ENCODE results near the gene LAPTM5. TPM values are rescaled to one million over a fixed set of nuclear protein-coding genes. Genes with fewer than 3 reads are reported as not detected.

Gene LAPTM5
- total RNA-seq, 2 donors from 2014 or later = 14.9 to 39.1 TPM

DNA sequence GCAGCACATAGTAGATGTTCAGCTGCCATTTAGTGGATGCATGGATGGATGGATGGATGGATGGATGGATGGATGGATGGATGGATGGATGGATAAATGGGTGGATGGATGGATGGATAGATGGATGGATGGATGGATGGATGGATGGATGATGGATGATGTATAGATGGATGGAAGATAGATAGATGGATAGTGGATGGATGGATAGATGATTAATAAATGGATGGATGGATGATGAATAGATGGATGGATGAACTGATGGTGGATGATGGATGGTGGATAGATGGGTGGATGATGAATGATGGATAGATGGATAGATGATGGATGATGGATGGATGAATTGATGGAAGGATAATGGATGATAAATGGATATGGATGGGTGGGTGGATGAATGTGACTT, 54.8 kb downstream of the LAPTM5 start:
- H3K4me3 ChIP-seq = no peak overlapping the region
- TF ChIP-seq POLR2A (IDR thresholded peaks at IDR 0.05) = no peak
- TF ChIP-seq POLR2AphosphoS5 (IDR thresholded peaks at IDR 0.05) = no peak
- TF ChIP-seq, protein P1, sequence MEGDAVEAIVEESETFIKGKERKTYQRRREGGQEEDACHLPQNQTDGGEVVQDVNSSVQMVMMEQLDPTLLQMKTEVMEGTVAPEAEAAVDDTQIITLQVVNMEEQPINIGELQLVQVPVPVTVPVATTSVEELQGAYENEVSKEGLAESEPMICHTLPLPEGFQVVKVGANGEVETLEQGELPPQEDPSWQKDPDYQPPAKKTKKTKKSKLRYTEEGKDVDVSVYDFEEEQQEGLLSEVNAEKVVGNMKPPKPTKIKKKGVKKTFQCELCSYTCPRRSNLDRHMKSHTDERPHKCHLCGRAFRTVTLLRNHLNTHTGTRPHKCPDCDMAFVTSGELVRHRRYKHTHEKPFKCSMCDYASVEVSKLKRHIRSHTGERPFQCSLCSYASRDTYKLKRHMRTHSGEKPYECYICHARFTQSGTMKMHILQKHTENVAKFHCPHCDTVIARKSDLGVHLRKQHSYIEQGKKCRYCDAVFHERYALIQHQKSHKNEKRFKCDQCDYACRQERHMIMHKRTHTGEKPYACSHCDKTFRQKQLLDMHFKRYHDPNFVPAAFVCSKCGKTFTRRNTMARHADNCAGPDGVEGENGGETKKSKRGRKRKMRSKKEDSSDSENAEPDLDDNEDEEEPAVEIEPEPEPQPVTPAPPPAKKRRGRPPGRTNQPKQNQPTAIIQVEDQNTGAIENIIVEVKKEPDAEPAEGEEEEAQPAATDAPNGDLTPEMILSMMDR (IDR thresholded peaks at IDR 0.05) = no peak
- H3K27ac ChIP-seq = no peak overlapping the region
- H3K27me3 ChIP-seq (replicated peaks; ENCODE audit: insufficient read depth) = no peaks in the 10 kb centered on the region
- DNase-seq (ENCODE audit: low spot score) = no peak
- H3K9me3 ChIP-seq = no peaks in the 10 kb centered on the region
- no peaks in the 10 kb centered on the region for H3K4me1 ChIP-seq (replicated peaks)
- no peaks in the 10 kb centered on the region for H3K36me3 ChIP-seq
- intact Hi-C loops (cut with DNase I) = loop anchor here (5.0 to 10.0 kb wide), 2 partner anchors 181 to 318 kb away; no protein-coding TSS in a partner anchor

DNA sequence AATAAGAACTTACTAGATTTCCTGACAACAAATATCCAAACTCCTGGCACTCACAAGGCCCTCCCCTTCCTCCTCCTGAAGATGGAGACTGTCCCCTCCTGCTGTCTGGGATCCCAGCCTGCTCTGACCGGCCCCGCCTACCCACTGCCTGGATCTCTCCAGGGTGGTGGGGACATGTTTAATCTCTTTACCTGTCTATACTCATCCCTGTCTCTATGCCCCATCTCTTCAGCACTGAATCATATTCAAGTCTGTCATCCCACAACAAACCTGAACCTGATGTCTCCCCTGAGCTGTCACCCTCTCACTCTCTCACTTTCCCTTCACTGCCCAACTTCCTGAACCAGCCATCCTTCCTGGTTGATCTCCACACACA, 56.3 kb downstream of the LAPTM5 start:
- DNase-seq (ENCODE audit: low spot score) = no peak
- TF ChIP-seq POLR2AphosphoS5 (IDR thresholded peaks at IDR 0.05) (no peak), POLR2A (IDR thresholded peaks at IDR 0.05) (no peak)
- TF ChIP-seq, protein P1 (IDR thresholded peaks at IDR 0.05) = no peak
- intact Hi-C loops (cut with DNase I) = loop anchor here (5.0 to 10.0 kb wide), 2 partner anchors 179 to 316 kb away; no protein-coding TSS in a partner anchor
- Histone ChIP-seq H3K9me3 (no peaks in the 10 kb centered on the region), H3K4me1 (replicated peaks) (no peaks in the 10 kb centered on the region), H3K36me3 (no peaks in the 10 kb centered on the region), H3K27ac (no peak overlapping the region), H3K4me3 (no peak overlapping the region), H3K27me3 (replicated peaks; ENCODE audit: insufficient read depth) (no peaks in the 10 kb centered on the region)
- 70% methylated on average over 2 of the region's 2 CpGs for WGBS

DNA sequence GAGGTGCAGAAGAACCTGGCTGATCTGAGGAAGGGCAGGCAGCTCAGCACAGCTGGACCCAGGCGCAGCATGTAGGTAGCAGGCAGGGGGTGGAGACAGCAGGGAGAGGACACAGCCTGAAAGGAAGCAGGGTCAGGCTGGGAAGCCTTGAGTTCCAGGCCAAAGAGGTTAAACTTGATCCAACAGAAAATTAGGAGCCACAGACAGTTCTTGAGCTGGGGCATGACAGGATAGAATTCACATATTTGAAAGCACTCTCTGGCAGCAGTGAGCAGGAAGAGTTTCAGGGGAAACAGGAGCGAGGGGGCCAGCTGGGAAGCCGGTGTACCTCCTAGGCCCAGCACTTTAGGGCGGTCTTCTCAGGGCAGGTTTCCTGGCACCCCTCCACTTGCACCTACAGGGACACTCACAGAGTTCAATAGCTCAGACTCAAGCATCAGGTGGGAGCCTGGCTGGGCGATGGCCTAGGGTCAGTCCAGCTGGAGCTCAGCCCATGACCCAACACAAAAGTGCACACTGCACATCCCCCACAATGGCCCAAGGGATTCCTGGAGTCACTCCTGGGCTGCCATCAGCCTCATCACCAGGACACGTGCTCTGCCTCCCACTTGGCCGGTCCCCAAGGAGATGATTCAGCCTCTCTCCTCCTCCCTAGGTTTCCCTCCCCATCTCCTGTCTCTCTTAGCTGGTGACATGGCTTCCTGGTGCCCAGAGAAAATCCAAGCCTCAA, 56.9 kb downstream of the LAPTM5 start:
- H3K27me3 ChIP-seq (replicated peaks; ENCODE audit: insufficient read depth) = no peaks in the 10 kb centered on the region
- 57% methylated on average over 7 of the region's 7 CpGs for WGBS
- H3K27ac ChIP-seq = peak overlapping the region; percentile 34 to 43
- TF ChIP-seq POLR2AphosphoS5 (IDR thresholded peaks at IDR 0.05) (peak; percentile 43), POLR2A (IDR thresholded peaks at IDR 0.05) (no peak)
- TF ChIP-seq, protein P1 (IDR thresholded peaks at IDR 0.05) = no peak
- no peak overlapping the region for H3K4me3 ChIP-seq
- intact Hi-C loops (cut with DNase I) = loop anchor here (5.0 to 10.0 kb wide), 2 partner anchors 178 to 316 kb away; no protein-coding TSS in a partner anchor
- DNase-seq (ENCODE audit: low spot score) = no peak
- H3K9me3 ChIP-seq = no peaks in the 10 kb centered on the region
- no peaks in the 10 kb centered on the region for H3K4me1 ChIP-seq (replicated peaks)
- H3K36me3 ChIP-seq = no peaks in the 10 kb centered on the region

DNA sequence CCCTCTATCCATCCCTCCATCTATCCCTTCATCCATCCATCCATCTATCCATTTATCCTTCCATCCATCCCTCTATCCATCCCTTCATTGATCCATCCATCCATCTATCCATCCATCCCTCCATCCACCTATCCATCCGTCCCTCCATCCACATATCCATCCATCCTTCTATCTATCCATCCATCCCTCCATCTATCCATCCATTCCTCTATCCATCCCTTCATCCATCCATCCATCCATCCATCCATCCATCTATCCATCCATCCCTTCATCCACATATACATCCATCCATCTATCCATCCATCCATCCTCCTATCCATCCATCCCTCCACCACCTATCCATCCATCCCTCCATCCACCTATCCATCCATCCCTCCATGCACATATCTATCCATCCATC, 57.8 kb downstream of the LAPTM5 start:
- H3K4me3 ChIP-seq = no peak overlapping the region
- DNase-seq (ENCODE audit: low spot score) = no peak
- no peaks in the 10 kb centered on the region for H3K27me3 ChIP-seq (replicated peaks; ENCODE audit: insufficient read depth)
- intact Hi-C loops (cut with DNase I) = loop anchor here (5.0 to 10.0 kb wide), 2 partner anchors 177 to 315 kb away; no protein-coding TSS in a partner anchor
- H3K9me3 ChIP-seq = no peaks in the 10 kb centered on the region
- no peak overlapping the region for H3K27ac ChIP-seq
- H3K4me1 ChIP-seq (replicated peaks) = peaks cover 5% of the 10 kb centered on the region
- TF ChIP-seq, protein P1 (IDR thresholded peaks at IDR 0.05) = no peak
- no peak for TF ChIP-seq POLR2AphosphoS5 (IDR thresholded peaks at IDR 0.05)
- TF ChIP-seq POLR2A (IDR thresholded peaks at IDR 0.05) = no peak
- no peaks in the 10 kb centered on the region for H3K36me3 ChIP-seq
- WGBS = 45% methylated on average over 1 of the region's 1 CpG

All from prostate gland (tissue), 2 donors.